IMR-90 (cell line): ENCODE data around the gene ITPKC. TPM values are rescaled to one million over a fixed set of nuclear protein-coding genes. Genes with fewer than 3 reads are reported as not detected.
A peak's percentile ranks its signal among the peaks of the same experiment; 100 is the strongest.

Experiments
- ATAC-seq: fragments of 200-7000 bp; cut with Tn5 transposase; 2 replicates; pipeline ENCODE4 v1.9.1; 2020; ENCODE audit warnings: low read depth, mild to moderate bottlenecking, moderate library complexity
- BruUV-seq: library from RNA; stranded (reverse); fragments of 400-500 nt; replicated peaks from 2 replicates; lab custom pipeline; 2021; lab: Mats Ljungman, UMichigan
- CTCF ChIA-PET: fragments of 300-600 bp; formaldehyde crosslinking; extraction: SDS; loops from one replicate; lab custom pipeline; 2021; ENCODE audit warnings: antibody characterized with exemption; lab: Yijun Ruan, JAX
- POLR2A ChIA-PET: fragments of 300-600 bp; sonication (Branson Sonifier 250); formaldehyde crosslinking; loops from one replicate; lab custom pipeline; 2022; ENCODE audit warnings: antibody characterized with exemption; ENCODE audit not compliant: unreplicated experiment; lab: Charles Lee
- DNase-seq: peaks from one replicate; pipeline ENCODE4 v3.0.0; 2013
- H2AFZ ChIP-seq: replicated peaks from 2 replicates; pipeline ENCODE3; 2013; ENCODE audit warnings: low read length, mild to moderate bottlenecking; ENCODE audit not compliant: poor library complexity
- H2AK5ac ChIP-seq: 2 replicates; pipeline ENCODE4 v1.6.1; 2013; ENCODE audit warnings: low read depth, low read length, inconsistent platforms
- H2AK9ac ChIP-seq: replicated peaks from 2 replicates; pipeline ENCODE3; 2013; ENCODE audit warnings: mild to moderate bottlenecking, low read depth, low read length, moderate library complexity; ENCODE audit not compliant: poor library complexity
- H2BK120ac ChIP-seq: 2 replicates; pipeline ENCODE4 v1.6.1; 2013; ENCODE audit warnings: low read depth, low read length, inconsistent platforms
- H2BK15ac ChIP-seq: 3 replicates; pipeline ENCODE4 v1.6.1; 2013; ENCODE audit warnings: low read depth, low read length, inconsistent platforms
- H2BK20ac ChIP-seq: 2 replicates; pipeline ENCODE4 v1.6.1; 2013; ENCODE audit warnings: low read depth, mild to moderate bottlenecking, inconsistent platforms, low read length, moderate library complexity
- H2BK5ac ChIP-seq: 2 replicates; pipeline ENCODE4 v1.6.1; 2013; ENCODE audit warnings: mild to moderate bottlenecking, low read depth, low read length, inconsistent platforms; ENCODE audit not compliant: poor library complexity, severe bottlenecking
- H3K14ac ChIP-seq: replicated peaks from 2 replicates; pipeline ENCODE4 v1.6.1; 2013; ENCODE audit warnings: low read depth, low read length, inconsistent platforms
- H3K18ac ChIP-seq: 2 replicates; pipeline ENCODE4 v1.6.1; 2013; ENCODE audit warnings: low read depth, low read length, control low read depth
- H3K23ac ChIP-seq: 2 replicates; pipeline ENCODE4 v1.6.1; 2013; ENCODE audit warnings: low read depth, low read length, inconsistent platforms
- H3K27ac ChIP-seq: 2 replicates; pipeline ENCODE4 v1.5.1; 2013; ENCODE audit warnings: mild to moderate bottlenecking, control low read depth, low read length; ENCODE audit not compliant: insufficient read depth
- H3K27me3 ChIP-seq: 2 replicates; pipeline ENCODE4 v1.6.1; 2013; ENCODE audit warnings: low read length; ENCODE audit not compliant: control insufficient read depth, insufficient read depth
- H3K36me3 ChIP-seq: 2 replicates; pipeline ENCODE4 v1.6.1; 2013; ENCODE audit warnings: low read length, mixed read lengths; ENCODE audit not compliant: control insufficient read depth, insufficient read depth
- H3K4ac ChIP-seq: 2 replicates; pipeline ENCODE4 v1.6.1; 2013; ENCODE audit warnings: low read depth, low read length, inconsistent platforms
- H3K4me1 ChIP-seq: 2 replicates; pipeline ENCODE4 v1.6.1; 2013; ENCODE audit warnings: low read length, mixed read lengths; ENCODE audit not compliant: control insufficient read depth, insufficient read depth
- H3K4me2 ChIP-seq: 2 replicates; pipeline ENCODE4 v1.6.1; 2013; ENCODE audit warnings: low read depth, mild to moderate bottlenecking, control low read depth, low read length, moderate library complexity
- H3K4me3 ChIP-seq: 2 replicates; pipeline ENCODE4 v1.5.1; 2013; ENCODE audit warnings: low read depth, mild to moderate bottlenecking, control low read depth, low read length, moderate library complexity; ENCODE audit not compliant: insufficient read depth
- H3K56ac ChIP-seq: 2 replicates; pipeline ENCODE4 v1.6.1; 2013; ENCODE audit warnings: low read length, inconsistent platforms; ENCODE audit not compliant: insufficient read depth; ENCODE audit errors: extremely low read depth
- H3K79me1 ChIP-seq, 2 experiments: 2 replicates each; pipeline ENCODE4 v1.6.1; 2013; ENCODE audit warnings: low read length in 2 of 2, inconsistent platforms in 1 of 2, low read depth in 1 of 2
- H3K9ac ChIP-seq: 2 replicates; pipeline ENCODE4 v1.6.1; 2013; ENCODE audit warnings: low read depth, low read length, control low read depth
- H3K9me1 ChIP-seq: 2 replicates; pipeline ENCODE4 v1.6.1; 2013; ENCODE audit warnings: low read length, inconsistent platforms; ENCODE audit not compliant: insufficient read depth
- H3K9me3 ChIP-seq: 2 replicates; pipeline ENCODE4 v1.6.1; 2013; ENCODE audit warnings: low read length; ENCODE audit not compliant: control insufficient read depth, insufficient read depth
- H4K20me1 ChIP-seq: 2 replicates; pipeline ENCODE4 v1.6.1; 2013; ENCODE audit warnings: low read length, inconsistent platforms; ENCODE audit not compliant: insufficient read depth
- H4K5ac ChIP-seq: 2 replicates; pipeline ENCODE4 v1.6.1; 2013; ENCODE audit warnings: mild to moderate bottlenecking, low read depth, low read length, control low read depth
- H4K8ac ChIP-seq, 2 experiments: 2 replicates each; pipeline ENCODE4 v1.6.1; 2013; ENCODE audit warnings: low read depth in 2 of 2, low read length in 2 of 2, control low read depth in 1 of 2, inconsistent platforms in 1 of 2
- H4K91ac ChIP-seq: 2 replicates; pipeline ENCODE4 v1.6.1; 2013; ENCODE audit warnings: low read depth, low read length, inconsistent platforms; ENCODE audit not compliant: insufficient read depth
- BHLHE40 ChIP-seq: fragments of 150-350 bp; IDR thresholded peaks from 2 replicates; pipeline ENCODE4 v1.6.1; 2016; ENCODE audit warnings: mild to moderate bottlenecking, low read depth, low read length
- CEBPB ChIP-seq: IDR thresholded peaks from 2 replicates; pipeline ENCODE4 v1.6.1; 2012; ENCODE audit warnings: low read depth, low read length, improper control_type of control experiment
- CHD1 ChIP-seq: IDR thresholded peaks from 2 replicates; pipeline ENCODE4 v1.6.1; 2012; ENCODE audit warnings: low read depth, low read length, improper control_type of control experiment
- MAFK ChIP-seq: IDR thresholded peaks from 2 replicates; pipeline ENCODE4 v1.6.1; 2012; ENCODE audit warnings: low read depth, low read length, improper control_type of control experiment
- MAZ ChIP-seq: IDR thresholded peaks from 2 replicates; pipeline ENCODE4 v1.6.1; 2012; ENCODE audit warnings: low read depth, mild to moderate bottlenecking, low read length, improper control_type of control experiment, moderate library complexity, borderline replicate concordance
- MXI1 ChIP-seq: IDR thresholded peaks from 2 replicates; pipeline ENCODE4 v1.6.1; 2012; ENCODE audit warnings: low read depth, mild to moderate bottlenecking, low read length, moderate library complexity, borderline replicate concordance
- NFE2L2 ChIP-seq: fragments of 150-350 bp; IDR thresholded peaks from 2 replicates; pipeline ENCODE4 v1.6.1; 2016; ENCODE audit warnings: low read depth, mild to moderate bottlenecking, low read length
- POLR2A ChIP-seq: IDR thresholded peaks from 2 replicates; pipeline ENCODE4 v1.6.1; 2012; ENCODE audit warnings: mild to moderate bottlenecking, low read depth, low read length
- RAD21 ChIP-seq: IDR thresholded peaks from 2 replicates; pipeline ENCODE4 v1.6.1; 2012; ENCODE audit warnings: low read length, improper control_type of control experiment
- RCOR1 ChIP-seq: IDR thresholded peaks from 2 replicates; pipeline ENCODE4 v1.6.1; 2012; ENCODE audit warnings: mild to moderate bottlenecking, low read length, improper control_type of control experiment; ENCODE audit not compliant: insufficient replicate concordance
- RFX5 ChIP-seq: IDR thresholded peaks from 2 replicates; pipeline ENCODE4 v1.8.0; 2012; ENCODE audit warnings: low read depth, mild to moderate bottlenecking, low read length, moderate library complexity
- SMC3 ChIP-seq: fragments of 150-350 bp; IDR thresholded peaks from 2 replicates; pipeline ENCODE4 v1.6.1; 2016; ENCODE audit warnings: low read depth, mild to moderate bottlenecking, antibody characterized with exemption, low read length, moderate library complexity
- WGBS, 2 experiments: methylation state at CpG; one replicate each; pipeline versions ENCODE4 v1.1.5 to v1.1.7; 2013; ENCODE audit warnings: missing lambda C conversion rate in 2 of 2; ENCODE audit not compliant: insufficient read length in 1 of 2; ENCODE audit errors: extremely low coverage in 2 of 2; 5-methylcytosine and 5-hydroxymethylcytosine counted together
- dilution Hi-C: fragments of 300-500 bp; cut with HindIII; formaldehyde crosslinking; loops from one replicate; pipeline ENCODE4 v1.14.3; 2018; ENCODE audit warnings: low sequenced_read_pairs; ENCODE audit not compliant: unreplicated experiment
- in situ Hi-C: fragments of 300-500 bp; cut with MboI; formaldehyde crosslinking; loops from 3 replicates; pipeline ENCODE4 v1.14.3; 2019; ENCODE audit warnings: low sequenced_read_pairs, inconsistent platforms, mixed read lengths
- intact Hi-C: fragments of 100-400 bp; cut with micrococcal nuclease; formaldehyde crosslinking; loops from 2 replicates; pipeline ENCODE4 v1.10.0; 2022
- polyA plus RNA-seq, 3 experiments: library from polyadenylated mRNA; depleted of rRNA; stranded (reverse); fragments of >200 nt; gene quantifications; 2 replicates each; pipeline ENCODE4 v1.2.3, GENCODE V29; 2012; ENCODE audit warnings: low replicate concordance in 1 of 3
- total RNA-seq: library from RNA; depleted of rRNA; stranded (reverse); fragments of >200 nt; gene quantifications from 2 replicates; pipeline ENCODE4 v1.2.3, GENCODE V29; 2012
- TF ChIP-seq, protein P1 (sequence below): fragments of 150-350 bp; IDR thresholded peaks from 2 replicates; pipeline ENCODE4 v1.6.1; 2017; ENCODE audit warnings: mild to moderate bottlenecking, antibody characterized with exemption, low read length, low read depth
- TF ChIP-seq, protein P2 (sequence below): conservative IDR thresholded peaks from 2 replicates; pipeline ENCODE4 v1.5.1; 2012; ENCODE audit warnings: mild to moderate bottlenecking, low read depth, low read length, improper control_type of control experiment

ITPKC gene
- total and polyA plus RNA-seq, 2 of the 4 experiments (the other 2 are of a cell fraction), result 7.7 to 9.4 TPM

DNA sequence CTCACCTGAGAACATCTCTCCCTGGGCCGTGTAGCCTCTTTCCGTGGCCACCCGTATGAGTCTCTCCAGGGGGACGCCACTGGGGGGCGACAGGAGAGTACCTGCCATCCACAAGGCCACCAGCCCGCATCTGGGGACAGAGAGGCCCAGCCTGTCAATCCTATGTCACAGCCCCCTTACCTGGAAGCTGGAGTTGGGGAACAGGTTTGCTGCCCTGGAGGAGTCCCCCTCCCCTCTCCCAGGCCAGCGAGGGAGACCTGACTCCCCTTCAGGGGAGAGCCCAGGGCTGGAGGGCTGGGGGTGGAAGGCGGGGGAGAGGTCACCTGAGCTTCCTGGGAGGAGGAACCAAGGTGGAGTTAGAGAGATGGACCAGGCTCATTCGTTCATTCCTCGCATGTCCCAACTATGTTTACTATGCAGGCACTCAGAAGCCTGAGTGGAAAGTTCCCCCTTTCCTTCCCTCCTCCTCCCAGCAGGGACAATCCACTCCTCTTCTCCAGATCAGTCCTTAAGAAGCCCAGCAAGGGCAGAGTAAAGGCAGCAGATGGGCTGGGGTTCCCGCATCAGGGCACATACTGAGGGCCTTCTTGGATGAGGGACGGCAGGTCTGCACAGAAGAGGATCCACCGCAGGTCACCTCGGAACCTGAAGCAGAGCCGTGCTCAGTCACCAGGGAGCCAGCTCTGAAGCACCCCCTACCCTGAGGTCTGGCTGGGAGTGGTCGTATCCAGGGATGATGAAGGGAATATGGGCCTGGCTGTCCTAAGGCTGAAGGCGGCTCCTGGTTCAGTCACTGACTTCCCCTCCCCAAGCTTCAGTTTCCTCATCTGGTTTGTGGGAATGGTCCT lies 27.9 kb downstream of the ITPKC start:
- peak overlapping the region; percentile 85 for H3K27ac ChIP-seq
- H2BK20ac ChIP-seq, result peak overlapping the region; percentile 89
- H2BK5ac ChIP-seq, result peak overlapping the region; percentile 77
- no peaks in the 10 kb centered on the region for H4K20me1 ChIP-seq
- ChIA-PET CTCF (interaction anchor here (0.7 to 1.4 kb wide), 5 partner anchors 13 to 455 kb away, joined by 3 to 4 read pairs (median 3); no protein-coding TSS in a partner anchor), POLR2A (no interaction called here)
- peak overlapping the region; percentile 17 for H3K9ac ChIP-seq
- H3K9me1 ChIP-seq, result peaks cover 9% of the 10 kb centered on the region
- peak overlapping the region; percentile 82 for H3K56ac ChIP-seq
- peak overlapping the region; percentile 62; the same call in 1 of the 3 replicates for H2BK15ac ChIP-seq
- peak overlapping the region; percentile 59 for H2AK9ac ChIP-seq
- WGBS, 2 experiments, result 86% methylated on average over 1 of the region's 17 CpGs; no CpG with 5 or more reads in 1 of the 2 experiments
- peak overlapping the region; percentile 74 to 97 for H4K8ac ChIP-seq
- H3K4me1 ChIP-seq, result peaks cover 15% of the 10 kb centered on the region
- peak; percentile 62 for ATAC-seq
- peak overlapping the region; percentile 93 for H3K14ac ChIP-seq
- peak overlapping the region; percentile 78 for H2AFZ ChIP-seq
- H3K79me1 ChIP-seq, result peaks cover 5 to 16% of the 10 kb centered on the region in 2 experiments
- H3K4me3 ChIP-seq, result no peak overlapping the region
- dilution Hi-C loops (no loop called here), in situ Hi-C loops (no loop called here), intact Hi-C loops (no loop called here)
- no peak for DNase-seq
- peak overlapping the region; percentile 83 for H4K5ac ChIP-seq
- H3K23ac ChIP-seq, result peak overlapping the region; percentile 69; the same call in 1 of the 2 replicates
- H2BK120ac ChIP-seq, result peak overlapping the region; percentile 91
- H4K91ac ChIP-seq, result peak overlapping the region; percentile 87
- H3K4ac ChIP-seq, result peak overlapping the region; percentile 93
- peak overlapping the region; percentile 58 for H3K4me2 ChIP-seq
- H2AK5ac ChIP-seq, result peak overlapping the region; percentile 86
- no TSS peak for BruUV-seq
- peaks cover 3% of the 10 kb centered on the region for H3K36me3 ChIP-seq
- H3K27me3 ChIP-seq, result no peaks in the 10 kb centered on the region
- peak overlapping the region; percentile 68 for H3K18ac ChIP-seq
- no peaks in the 10 kb centered on the region for H3K9me3 ChIP-seq
- TF ChIP-seq CEBPB (no peak), MAFK (no peak), RAD21 (no peak), RCOR1 (no peak), MXI1 (no peak), BHLHE40 (no peak), NFE2L2 (no peak), CHD1 (no peak), SMC3 (no peak), POLR2A (no peak), MAZ (no peak), RFX5 (no peak)
- TF ChIP-seq, protein P1, sequence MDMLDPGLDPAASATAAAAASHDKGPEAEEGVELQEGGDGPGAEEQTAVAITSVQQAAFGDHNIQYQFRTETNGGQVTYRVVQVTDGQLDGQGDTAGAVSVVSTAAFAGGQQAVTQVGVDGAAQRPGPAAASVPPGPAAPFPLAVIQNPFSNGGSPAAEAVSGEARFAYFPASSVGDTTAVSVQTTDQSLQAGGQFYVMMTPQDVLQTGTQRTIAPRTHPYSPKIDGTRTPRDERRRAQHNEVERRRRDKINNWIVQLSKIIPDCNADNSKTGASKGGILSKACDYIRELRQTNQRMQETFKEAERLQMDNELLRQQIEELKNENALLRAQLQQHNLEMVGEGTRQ, result no peak
- TF ChIP-seq, protein P2, sequence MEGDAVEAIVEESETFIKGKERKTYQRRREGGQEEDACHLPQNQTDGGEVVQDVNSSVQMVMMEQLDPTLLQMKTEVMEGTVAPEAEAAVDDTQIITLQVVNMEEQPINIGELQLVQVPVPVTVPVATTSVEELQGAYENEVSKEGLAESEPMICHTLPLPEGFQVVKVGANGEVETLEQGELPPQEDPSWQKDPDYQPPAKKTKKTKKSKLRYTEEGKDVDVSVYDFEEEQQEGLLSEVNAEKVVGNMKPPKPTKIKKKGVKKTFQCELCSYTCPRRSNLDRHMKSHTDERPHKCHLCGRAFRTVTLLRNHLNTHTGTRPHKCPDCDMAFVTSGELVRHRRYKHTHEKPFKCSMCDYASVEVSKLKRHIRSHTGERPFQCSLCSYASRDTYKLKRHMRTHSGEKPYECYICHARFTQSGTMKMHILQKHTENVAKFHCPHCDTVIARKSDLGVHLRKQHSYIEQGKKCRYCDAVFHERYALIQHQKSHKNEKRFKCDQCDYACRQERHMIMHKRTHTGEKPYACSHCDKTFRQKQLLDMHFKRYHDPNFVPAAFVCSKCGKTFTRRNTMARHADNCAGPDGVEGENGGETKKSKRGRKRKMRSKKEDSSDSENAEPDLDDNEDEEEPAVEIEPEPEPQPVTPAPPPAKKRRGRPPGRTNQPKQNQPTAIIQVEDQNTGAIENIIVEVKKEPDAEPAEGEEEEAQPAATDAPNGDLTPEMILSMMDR, result no peak
